Chondrocyte (in vitro differentiated cells): ENCODE results near the gene SCRN1. TPM values are rescaled to one million over a fixed set of nuclear protein-coding genes. Genes with fewer than 3 reads are reported as not detected.

Experiments used
- DNase-seq: peaks from one replicate; pipeline ENCODE4 v3.0.0; 2021; ENCODE audit warnings: mixed read lengths, low spot score
- H3K27ac Mint-ChIP-seq: one replicate; pipeline ENCODE4 v1.8.0; 2021; ENCODE audit warnings: mild to moderate bottlenecking, moderate library complexity, mixed read lengths; ENCODE audit not compliant: unreplicated experiment
- H3K27me3 Mint-ChIP-seq: 2 replicates; pipeline ENCODE4 v1.8.0; 2021; ENCODE audit warnings: low read depth, mixed read lengths
- H3K36me3 Mint-ChIP-seq: 2 replicates; pipeline ENCODE4 v1.8.0; 2021; ENCODE audit warnings: low read depth, mixed read lengths
- H3K4me1 Mint-ChIP-seq: 2 replicates; pipeline ENCODE4 v1.8.0; 2021; ENCODE audit warnings: low read depth, mild to moderate bottlenecking, mixed read lengths
- H3K4me3 Mint-ChIP-seq: one replicate; pipeline ENCODE4 v1.8.0; 2021; ENCODE audit warnings: mild to moderate bottlenecking, moderate library complexity, mixed read lengths; ENCODE audit not compliant: unreplicated experiment
- H3K9me3 Mint-ChIP-seq: 2 replicates; pipeline ENCODE4 v1.8.0; 2021; ENCODE audit warnings: low read depth, mixed read lengths
- total RNA-seq: library from RNA; stranded (reverse); gene quantifications from 3 replicates; pipeline ENCODE4 v1.2.1, GENCODE V29; 2021
- TF ChIP-seq, protein P1 (sequence below): fragments of 200-600 bp; sonication (generic); IDR thresholded peaks from 2 replicates; pipeline ENCODE4 v1.5.0; 2021; ENCODE audit warnings: antibody characterized with exemption, mild to moderate bottlenecking, moderate library complexity

The SCRN1 gene
- total RNA-seq, 1 donor from 2014 or later: 129 TPM

DNA sequence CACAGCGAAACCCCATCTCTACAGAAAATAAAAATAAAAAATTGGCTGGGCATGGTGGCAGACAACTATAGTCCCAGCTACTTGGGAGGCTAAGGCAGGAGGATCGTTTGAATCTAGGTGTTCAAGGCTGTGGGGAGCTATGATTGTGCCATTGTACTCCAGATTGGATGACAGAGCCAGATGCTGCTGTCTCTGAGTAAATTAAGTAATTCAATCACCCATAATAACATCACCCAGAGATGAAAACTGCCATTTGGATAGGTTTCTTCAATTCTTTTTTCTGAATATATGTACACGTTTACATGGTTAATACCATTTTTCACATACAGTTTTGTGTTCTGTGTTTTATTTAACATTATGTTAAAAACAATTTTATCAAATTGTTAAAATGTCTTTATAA lies 104.0 kb downstream of the SCRN1 start:
- Mint-ChIP-seq H3K36me3 (no peaks in the 10 kb centered on the region), H3K27me3 (peaks cover 11% of the 10 kb centered on the region), H3K27ac (no peak overlapping the region), H3K4me1 (no peaks in the 10 kb centered on the region), H3K4me3 (no peak overlapping the region), H3K9me3 (no peaks in the 10 kb centered on the region)
- TF ChIP-seq, protein P1, sequence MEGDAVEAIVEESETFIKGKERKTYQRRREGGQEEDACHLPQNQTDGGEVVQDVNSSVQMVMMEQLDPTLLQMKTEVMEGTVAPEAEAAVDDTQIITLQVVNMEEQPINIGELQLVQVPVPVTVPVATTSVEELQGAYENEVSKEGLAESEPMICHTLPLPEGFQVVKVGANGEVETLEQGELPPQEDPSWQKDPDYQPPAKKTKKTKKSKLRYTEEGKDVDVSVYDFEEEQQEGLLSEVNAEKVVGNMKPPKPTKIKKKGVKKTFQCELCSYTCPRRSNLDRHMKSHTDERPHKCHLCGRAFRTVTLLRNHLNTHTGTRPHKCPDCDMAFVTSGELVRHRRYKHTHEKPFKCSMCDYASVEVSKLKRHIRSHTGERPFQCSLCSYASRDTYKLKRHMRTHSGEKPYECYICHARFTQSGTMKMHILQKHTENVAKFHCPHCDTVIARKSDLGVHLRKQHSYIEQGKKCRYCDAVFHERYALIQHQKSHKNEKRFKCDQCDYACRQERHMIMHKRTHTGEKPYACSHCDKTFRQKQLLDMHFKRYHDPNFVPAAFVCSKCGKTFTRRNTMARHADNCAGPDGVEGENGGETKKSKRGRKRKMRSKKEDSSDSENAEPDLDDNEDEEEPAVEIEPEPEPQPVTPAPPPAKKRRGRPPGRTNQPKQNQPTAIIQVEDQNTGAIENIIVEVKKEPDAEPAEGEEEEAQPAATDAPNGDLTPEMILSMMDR: no peak
- no peak for DNase-seq

DNA sequence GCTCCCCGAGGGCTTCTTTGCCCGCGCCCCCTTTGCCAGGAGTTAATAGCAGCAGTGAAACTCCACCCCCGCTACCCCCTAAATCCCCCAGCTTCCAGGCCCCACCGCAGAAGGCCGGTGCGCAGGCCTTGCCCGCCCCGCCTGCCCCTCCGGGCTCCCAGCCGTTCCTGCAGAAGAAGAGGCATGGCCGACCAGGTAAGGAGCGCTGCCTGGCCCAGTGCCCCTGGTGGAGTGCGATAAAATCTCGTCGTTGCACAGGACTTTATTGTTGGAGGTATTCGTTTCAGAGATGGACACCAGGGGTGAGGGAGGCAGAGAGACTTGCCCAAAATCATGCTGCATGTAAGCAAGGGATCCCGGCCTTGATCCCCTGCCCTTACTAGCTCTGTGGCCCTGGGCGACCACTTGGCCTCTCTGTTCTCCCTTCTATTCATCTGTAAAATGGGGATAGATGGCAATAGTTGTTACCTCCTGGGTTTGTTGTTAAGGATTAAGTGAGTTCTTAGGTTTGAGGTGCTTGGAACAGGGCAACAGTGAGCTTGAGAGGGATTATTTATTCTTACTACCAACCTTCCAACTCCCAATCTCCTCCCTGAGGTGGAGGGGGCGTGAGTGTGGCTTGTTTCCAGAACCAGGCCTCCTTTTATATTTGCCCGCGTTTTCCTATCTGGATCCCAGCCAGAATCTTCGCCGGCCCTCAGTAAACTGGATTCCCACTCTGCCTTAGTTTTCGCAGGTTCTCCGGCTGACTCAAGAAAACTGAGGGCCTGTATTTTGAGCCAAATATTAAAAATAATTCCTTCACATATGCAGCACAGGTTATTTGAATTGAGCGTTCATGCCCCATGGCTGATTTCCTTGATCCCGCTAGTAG lies 105.0 kb downstream of the SCRN1 start:
- H3K36me3 Mint-ChIP-seq: no peaks in the 10 kb centered on the region
- peaks cover 11% of the 10 kb centered on the region for H3K27me3 Mint-ChIP-seq
- no peaks in the 10 kb centered on the region for H3K9me3 Mint-ChIP-seq
- TF ChIP-seq, protein P1: no peak
- H3K27ac Mint-ChIP-seq: no peak overlapping the region
- H3K4me3 Mint-ChIP-seq: no peak overlapping the region
- H3K4me1 Mint-ChIP-seq: peaks cover 5% of the 10 kb centered on the region
- no peak for DNase-seq

DNA sequence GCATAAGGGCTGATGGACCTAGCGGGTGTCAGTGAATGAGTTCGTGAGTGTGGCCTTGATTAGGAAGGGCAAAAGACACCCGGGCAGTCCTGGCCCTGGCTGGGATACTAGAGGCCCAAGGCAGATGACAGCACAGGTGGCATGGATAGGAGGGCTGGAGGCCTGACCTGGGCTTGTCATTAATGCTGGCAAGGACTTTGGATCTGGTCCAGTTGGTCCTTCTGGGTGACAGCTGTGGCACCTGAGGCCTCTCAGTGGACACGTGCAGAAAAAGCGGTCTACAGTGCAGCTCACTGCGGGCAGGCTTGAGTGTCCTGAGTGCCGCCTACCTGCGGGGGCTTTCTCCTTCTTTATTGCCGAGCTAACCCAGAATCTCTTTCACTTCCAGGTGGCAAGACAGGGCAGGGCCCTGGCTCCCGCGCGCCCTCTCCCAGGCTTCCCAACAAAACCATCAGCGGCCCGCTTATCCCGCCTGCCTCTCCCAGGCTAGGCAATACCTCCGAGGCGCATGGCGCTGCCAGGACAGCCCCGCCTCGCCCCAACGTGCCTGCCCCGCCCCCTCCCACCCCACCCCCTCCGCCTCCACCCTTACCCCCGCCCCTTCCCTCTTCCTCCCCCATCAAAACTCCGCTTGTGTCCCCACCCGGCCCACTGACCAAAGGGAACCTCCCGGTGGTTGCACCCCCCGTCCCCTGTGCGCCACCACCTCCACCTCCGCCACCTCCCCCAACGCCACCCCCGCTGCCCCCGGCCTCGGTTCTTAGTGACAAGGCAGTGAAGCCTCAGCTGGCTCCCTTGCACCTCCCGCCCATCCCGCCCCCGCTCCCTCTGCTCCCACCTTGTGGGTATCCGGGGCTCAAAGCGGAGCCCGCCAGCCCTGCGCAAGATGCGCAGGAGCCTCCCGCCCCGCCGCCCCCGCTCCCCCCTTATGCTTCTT lies 105.9 kb downstream of the SCRN1 start:
- TF ChIP-seq, protein P1: no peak
- Mint-ChIP-seq H3K36me3 (no peaks in the 10 kb centered on the region), H3K9me3 (no peaks in the 10 kb centered on the region), H3K4me3 (no peak overlapping the region), H3K4me1 (peaks cover 7% of the 10 kb centered on the region), H3K27ac (no peak overlapping the region), H3K27me3 (peaks cover 8% of the 10 kb centered on the region)
- no peak for DNase-seq

DNA sequence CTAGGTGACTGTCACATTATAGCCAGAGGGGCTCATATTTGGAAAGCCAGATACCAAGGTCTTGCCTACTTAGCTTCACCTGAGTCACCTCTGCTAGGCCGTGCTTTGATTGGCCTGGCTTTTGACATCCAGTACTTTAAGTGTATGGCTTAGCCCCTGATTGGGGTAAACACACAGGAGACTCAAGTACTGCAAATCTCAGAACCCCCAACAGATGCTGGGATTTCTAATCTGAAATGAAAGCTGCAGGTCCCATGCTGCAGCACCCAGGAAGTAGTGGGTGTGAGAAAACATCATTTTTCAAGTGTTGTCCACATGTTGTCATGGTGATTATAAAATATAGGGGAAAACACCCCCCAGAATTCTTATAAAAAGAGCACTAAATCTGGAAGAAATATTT lies 107.1 kb downstream of the SCRN1 start:
- TF ChIP-seq, protein P1: no peak
- Mint-ChIP-seq H3K27ac (no peak overlapping the region), H3K36me3 (no peaks in the 10 kb centered on the region), H3K27me3 (peaks cover 8% of the 10 kb centered on the region), H3K4me3 (no peak overlapping the region), H3K4me1 (peaks cover 14% of the 10 kb centered on the region), H3K9me3 (no peaks in the 10 kb centered on the region)
- DNase-seq: no peak

DNA sequence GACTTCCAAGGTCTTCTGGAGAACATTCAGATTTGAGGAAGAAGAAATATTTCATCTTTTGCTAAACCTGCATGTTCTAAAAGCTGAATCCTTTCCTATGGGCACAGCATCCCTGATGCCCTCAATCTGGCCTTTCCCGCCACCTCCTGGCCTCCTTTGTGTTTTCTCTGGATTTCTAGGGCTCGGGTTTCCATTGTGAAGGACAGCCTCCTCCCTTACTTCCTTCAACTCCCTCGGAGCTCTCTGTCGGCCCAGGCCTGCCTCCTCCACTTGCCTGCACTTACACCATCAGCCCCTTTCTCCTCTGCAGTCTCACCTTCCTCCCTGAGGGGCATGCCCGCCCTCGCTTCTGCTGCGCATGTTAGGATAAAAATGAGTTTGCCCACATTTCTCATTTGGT lies 107.9 kb downstream of the SCRN1 start:
- TF ChIP-seq, protein P1: no peak
- no peaks in the 10 kb centered on the region for H3K9me3 Mint-ChIP-seq
- no peak overlapping the region for H3K4me3 Mint-ChIP-seq
- DNase-seq: no peak
- no peaks in the 10 kb centered on the region for H3K36me3 Mint-ChIP-seq
- no peak overlapping the region for H3K27ac Mint-ChIP-seq
- peaks cover 14% of the 10 kb centered on the region for H3K4me1 Mint-ChIP-seq
- H3K27me3 Mint-ChIP-seq: peaks cover 8% of the 10 kb centered on the region
